ENCODE measurements around the gene SLC38A5. TPM values are rescaled to one million over a fixed set of nuclear protein-coding genes. Genes with fewer than 3 reads are reported as not detected.

Gene SLC38A5
- polyA plus RNA-seq, 1 of the 3 experiments (the other 2 are of a cell fraction): 0.33 TPM

- Histone ChIP-seq H3K27me3 (ENCODE audit: insufficient read depth) (no peaks in the 10 kb centered on the region), H3F3A (replicated peaks; ENCODE audit: insufficient read depth) (no peaks in the 10 kb centered on the region), H3K4me2 (no peak overlapping the region), H3K27ac (ENCODE audit: low read depth in 2 of 2, low read length in 1 of 2) (no peak overlapping the region), H3K4me1 (ENCODE audit: control insufficient read depth in 1 of 2, insufficient read depth in 2 of 2, low read depth in 1 of 2, low read length in 1 of 2) (no peaks in the 10 kb centered on the region), H3K9ac (no peak overlapping the region), H4K20me1 (ENCODE audit: insufficient read depth) (no peaks in the 10 kb centered on the region), H3K36me3 (replicated peaks in 1 of 2; ENCODE audit: control insufficient read depth in 1 of 2, insufficient read depth in 2 of 2, low read length in 1 of 2) (no peaks in the 10 kb centered on the region), H3K79me2 (ENCODE audit: insufficient read depth) (no peaks in the 10 kb centered on the region), H3K9me3 (no peaks in the 10 kb centered on the region), H3K9me2 (no peaks in the 10 kb centered on the region), H2AFZ (ENCODE audit: low read depth) (no peak overlapping the region), H3K4me3 (ENCODE audit: low read depth in 2 of 2, low read length in 1 of 2) (no peak overlapping the region)
- TF ChIP-seq SIN3A (IDR thresholded peaks at IDR 0.05; ENCODE audit: borderline replicate concordance, low read depth, low read length) (no peak), JUND (IDR thresholded peaks at IDR 0.05) (no peak), FOXM1 (IDR thresholded peaks at IDR 0.05; ENCODE audit: low read depth) (no peak), TCF12 (IDR thresholded peaks at IDR 0.05) (peak; percentile 12; the same call in 1 of the 2 replicates), PBX3 (IDR thresholded peaks at IDR 0.05) (no peak)
- POLR2A ChIA-PET: no interaction called here
- WGBS (ENCODE audit: low lambda C conversion rate): 43% methylated on average over 7 of the region's 10 CpGs
- no peak for DNase-seq
- CTCF ChIA-PET: no interaction called here
Observed at GRCh38 chrX:48487362-48487798, 17.3 kb upstream of the SLC38A5 start.

- H3K9ac ChIP-seq: no peak overlapping the region
- H3F3A ChIP-seq (replicated peaks; ENCODE audit: insufficient read depth): no peaks in the 10 kb centered on the region
- ChIA-PET POLR2A (no interaction called here), CTCF (interaction anchor here (0.6 to 2.0 kb wide), 4 partner anchors 12 to 1890 kb away, joined by 3 to 6 read pairs (median 3); no protein-coding TSS in a partner anchor)
- TF ChIP-seq TAF1 (IDR thresholded peaks at IDR 0.05; ENCODE audit: borderline replicate concordance, low read depth, low read length) (no peak), MXI1 (IDR thresholded peaks at IDR 0.05; ENCODE audit: low read depth, low read length) (no peak), NRF1 (IDR thresholded peaks at IDR 0.05; ENCODE audit: low read depth, low read length) (no peak), EP300 (IDR thresholded peaks at IDR 0.05; ENCODE audit: borderline replicate concordance in 1 of 2, low read depth in 1 of 2, low read length in 1 of 2) (no peak), SIN3A (IDR thresholded peaks at IDR 0.05; ENCODE audit: borderline replicate concordance, low read depth, low read length) (no peak), RXRA (IDR thresholded peaks at IDR 0.05; ENCODE audit: borderline replicate concordance, low read depth) (no peak)
- H3K9me2 ChIP-seq: no peaks in the 10 kb centered on the region
- no peak overlapping the region for H3K27ac ChIP-seq (ENCODE audit: low read depth in 2 of 2, low read length in 1 of 2)
- peaks cover 0 to 3% of the 10 kb centered on the region in 2 experiments; a peak in 1 of 4 replicates for H3K4me1 ChIP-seq (ENCODE audit: control insufficient read depth in 1 of 2, insufficient read depth in 2 of 2, low read depth in 1 of 2, low read length in 1 of 2)
- H2AFZ ChIP-seq (ENCODE audit: low read depth): no peak overlapping the region
- H3K79me2 ChIP-seq (ENCODE audit: insufficient read depth): peaks cover 17% of the 10 kb centered on the region; the same call in 1 of the 2 replicates
- peaks cover 3% of the 10 kb centered on the region; the same call in 1 of the 2 replicates for H4K20me1 ChIP-seq (ENCODE audit: insufficient read depth)
- 25% methylated on average over 1 of the region's 7 CpGs for WGBS (ENCODE audit: low lambda C conversion rate)
- H3K36me3 ChIP-seq (replicated peaks in 1 of 2; ENCODE audit: control insufficient read depth in 1 of 2, insufficient read depth in 2 of 2, low read length in 1 of 2): no peaks in the 10 kb centered on the region
- H3K27me3 ChIP-seq (ENCODE audit: insufficient read depth): no peaks in the 10 kb centered on the region; the same call in 1 of the 2 replicates
- H3K4me2 ChIP-seq: no peak overlapping the region
- no peak for DNase-seq
- no peaks in the 10 kb centered on the region for H3K9me3 ChIP-seq
- no peak overlapping the region for H3K4me3 ChIP-seq (ENCODE audit: low read depth in 2 of 2, low read length in 1 of 2)
Observed at GRCh38 chrX:48482526-48482925, 12.5 kb upstream of the SLC38A5 start.

GRCh38 chrX:48480583-48480982, 10.5 kb upstream of the SLC38A5 start:
- no peak for TF ChIP-seq MXI1 (IDR thresholded peaks at IDR 0.05; ENCODE audit: low read depth, low read length)
- no peak for TF ChIP-seq NFIC (IDR thresholded peaks at IDR 0.05; ENCODE audit: borderline replicate concordance)
- no peak for TF ChIP-seq RXRA (IDR thresholded peaks at IDR 0.05; ENCODE audit: borderline replicate concordance, low read depth)
- no peak for TF ChIP-seq FOXM1 (IDR thresholded peaks at IDR 0.05; ENCODE audit: low read depth)
- no peak for TF ChIP-seq TAF1 (IDR thresholded peaks at IDR 0.05; ENCODE audit: borderline replicate concordance, low read depth, low read length)
- TF ChIP-seq GABPA (IDR thresholded peaks at IDR 0.05; ENCODE audit: low read depth): no peak
- no peak for TF ChIP-seq PBX3 (IDR thresholded peaks at IDR 0.05)
- TF ChIP-seq TEAD4 (IDR thresholded peaks at IDR 0.05; ENCODE audit: borderline replicate concordance, insufficient read depth): no peak
- TF ChIP-seq JUND (IDR thresholded peaks at IDR 0.05): no peak
- Histone ChIP-seq H3K27ac (ENCODE audit: low read depth in 2 of 2, low read length in 1 of 2) (no peak overlapping the region), H3K9me3 (no peaks in the 10 kb centered on the region), H4K20me1 (ENCODE audit: insufficient read depth) (peaks cover 3% of the 10 kb centered on the region; the same call in 1 of the 2 replicates), H3K79me2 (ENCODE audit: insufficient read depth) (peaks cover 32% of the 10 kb centered on the region), H3K27me3 (ENCODE audit: insufficient read depth) (no peaks in the 10 kb centered on the region; the same call in 1 of the 2 replicates), H3K9ac (no peak overlapping the region), H3K4me1 (ENCODE audit: control insufficient read depth in 1 of 2, insufficient read depth in 2 of 2, low read depth in 1 of 2, low read length in 1 of 2) (peaks cover 0 to 4% of the 10 kb centered on the region in 2 experiments; a peak in 1 of 4 replicates), H3K36me3 (replicated peaks in 1 of 2; ENCODE audit: control insufficient read depth in 1 of 2, insufficient read depth in 2 of 2, low read length in 1 of 2) (no peaks in the 10 kb centered on the region), H3K4me3 (ENCODE audit: low read depth in 2 of 2, low read length in 1 of 2) (no peak overlapping the region), H3K9me2 (no peaks in the 10 kb centered on the region), H3F3A (replicated peaks; ENCODE audit: insufficient read depth) (no peaks in the 10 kb centered on the region), H2AFZ (ENCODE audit: low read depth) (no peak overlapping the region), H3K4me2 (no peak overlapping the region)
- 44% methylated on average over 3 of the region's 3 CpGs for WGBS (ENCODE audit: low lambda C conversion rate)
- ChIA-PET POLR2A (no interaction called here), CTCF (no interaction called here)
- no peak for DNase-seq

All from SK-N-SH (cell line).